NOMO-1 treated with dmso at 0.1 percent for 144 hours (cell line): Measurements from ENCODE around the gene SAXO2.
"Not testable (repeated sequence)": the region's sequence is repeated elsewhere in the genome, so short reads cannot be mapped to it uniquely, and the experiment has no call there.

Source experiments
- DNase-seq: peaks from one replicate; lab custom pipeline; 2025; ENCODE audit not compliant: unreplicated experiment; lab: John Stamatoyannopoulos, UW

The SAXO2 gene

GRCh38 chr15:82262422-82263026 lies at the start of gene SAXO2, which contains the start of gene EFL1:
Gene SAXO2 (plus strand): TSS chr15:82262818. CDS start chr15:82262880, 62 bp downstream.
Gene EFL1 (minus strand): TSS chr15:82262734. CDS start chr15:82261778, 956 bp downstream.
- peak; percentile 83 for DNase-seq

- not testable (repeated sequence) for DNase-seq
These were observed 46.5 kb upstream of the SAXO2 start for GRCh38 chr15:82216092-82216491.

GRCh38 chr15:82221535-82221934 lies 41.1 kb upstream of the SAXO2 start:
- not testable (repeated sequence) for DNase-seq

- DNase-seq, result no peak
These were observed 33.9 kb upstream of the SAXO2 start for GRCh38 chr15:82228750-82229149.

- no peak for DNase-seq
These were observed 31.4 kb upstream of the SAXO2 start for GRCh38 chr15:82231233-82231632.

GRCh38 chr15:82231842-82232241 lies 30.8 kb upstream of the SAXO2 start:
- DNase-seq, result no peak

GRCh38 chr15:82237944-82238534 lies 24.6 kb upstream of the SAXO2 start:
- DNase-seq, result not testable (repeated sequence)

- DNase-seq, result no peak
These were observed 22.8 kb upstream of the SAXO2 start for GRCh38 chr15:82239685-82240391.

GRCh38 chr15:82241836-82242499 lies 20.6 kb upstream of the SAXO2 start:
- DNase-seq, result not testable (repeated sequence)

- DNase-seq, result not testable (repeated sequence)
These were observed 19.0 kb upstream of the SAXO2 start for GRCh38 chr15:82243644-82244043.

- DNase-seq, result not testable (repeated sequence)
These were observed 16.7 kb upstream of the SAXO2 start for GRCh38 chr15:82245956-82246355.

GRCh38 chr15:82248261-82248660 lies 14.4 kb upstream of the SAXO2 start:
- not testable (repeated sequence) for DNase-seq

GRCh38 chr15:82261566-82262421 lies 824 bp upstream of the SAXO2 start:
- not testable (repeated sequence) for DNase-seq

- DNase-seq, result no peak
These were observed 732 bp downstream of the SAXO2 start for GRCh38 chr15:82263350-82263749.

- DNase-seq, result not testable (repeated sequence)
These were observed 4.5 kb downstream of the SAXO2 start for GRCh38 chr15:82267137-82267536.

- not testable (repeated sequence) for DNase-seq
These were observed 5.8 kb downstream of the SAXO2 start for GRCh38 chr15:82268454-82268853.

GRCh38 chr15:82272154-82272553 lies 9.5 kb downstream of the SAXO2 start:
- no peak for DNase-seq

- no peak for DNase-seq
These were observed 12.8 kb downstream of the SAXO2 start for GRCh38 chr15:82275410-82275809.

- not testable (repeated sequence) for DNase-seq
These were observed 18.7 kb downstream of the SAXO2 start for GRCh38 chr15:82281276-82281675.

- DNase-seq, result not testable (repeated sequence)
These were observed 19.8 kb downstream of the SAXO2 start for GRCh38 chr15:82282386-82282785.
